SK-N-SH (cell line): ENCODE data around the gene TRAT1.

Experiments used
- CTCF ChIP-seq: fragments of 200-600 bp; sonication (generic); IDR thresholded peaks from 2 replicates; pipeline ENCODE4 v1.6.1; 2017; ENCODE audit warnings: antibody characterized with exemption, mild to moderate bottlenecking, moderate library complexity
- EP300 ChIP-seq, 2 experiments: IDR thresholded peaks; 2 replicates each; pipeline versions ENCODE4 v1.4.0 to v1.6.1; 2012; ENCODE audit warnings: borderline replicate concordance in 1 of 2, low read depth in 1 of 2, low read length in 1 of 2
- EZH2phosphoT487 ChIP-seq: fragments of 200-600 bp; sonication (generic); IDR thresholded peaks from 2 replicates; pipeline ENCODE4 v1.6.1; 2017; ENCODE audit warnings: low read depth, mixed run types, mild to moderate bottlenecking, antibody characterized with exemption, moderate library complexity, borderline replicate concordance
- MAX ChIP-seq: IDR thresholded peaks from 2 replicates; pipeline ENCODE4 v1.4.0; 2012; ENCODE audit warnings: low read depth
- MXI1 ChIP-seq: IDR thresholded peaks from 2 replicates; pipeline ENCODE4 v1.6.1; 2012; ENCODE audit warnings: mild to moderate bottlenecking, low read depth, low read length, improper control_type of control experiment
- NFIC ChIP-seq: IDR thresholded peaks from 2 replicates; pipeline ENCODE4 v1.4.0; 2012; ENCODE audit warnings: borderline replicate concordance
- PBX3 ChIP-seq: IDR thresholded peaks from 2 replicates; pipeline ENCODE4; 2012
- REST ChIP-seq: IDR thresholded peaks from 2 replicates; pipeline ENCODE4 v1.6.1; 2012; ENCODE audit warnings: mild to moderate bottlenecking, low read depth, low read length, moderate library complexity
- RFX5 ChIP-seq: IDR thresholded peaks from 2 replicates; pipeline ENCODE4 v1.6.1; 2012; ENCODE audit warnings: mild to moderate bottlenecking, improper control_type of control experiment, low read length
- SIN3A ChIP-seq: IDR thresholded peaks from 2 replicates; pipeline ENCODE4 v1.6.1; 2012; ENCODE audit warnings: low read depth, mild to moderate bottlenecking, low read length, moderate library complexity, borderline replicate concordance
- TCF12 ChIP-seq: IDR thresholded peaks from 2 replicates; pipeline ENCODE4 v1.4.0; 2012

GRCh38 chr3:108775649-108776048, 46.9 kb upstream of the TRAT1 start:
- TF ChIP-seq TCF12, result no peak
- TF ChIP-seq CTCF, result no peak
- TF ChIP-seq RFX5, result no peak
- TF ChIP-seq EP300 (IDR thresholded peaks at IDR 0.05; ENCODE audit: borderline replicate concordance in 1 of 2, low read depth in 1 of 2, low read length in 1 of 2), result no peak
- TF ChIP-seq SIN3A, result no peak
- no peak for TF ChIP-seq NFIC
- no peak for TF ChIP-seq EZH2phosphoT487
- no peak for TF ChIP-seq MAX
- no peak for TF ChIP-seq PBX3
- TF ChIP-seq REST, result no peak
- TF ChIP-seq MXI1, result no peak
